Fibroblast of lung (primary cell): Measurements from ENCODE around the gene MICAL3.
"Not testable (repeated sequence)": the region's sequence is repeated elsewhere in the genome, so short reads cannot be mapped to it uniquely, and the experiment has no call there.

ENCODE experiments used
- EZH2 ChIP-seq: IDR thresholded peaks from 2 replicates; pipeline ENCODE4 v1.5.1; 2012; ENCODE audit warnings: low read length, control low read depth, mild to moderate bottlenecking; ENCODE audit errors: missing control alignments
- TF ChIP-seq, protein P1 (sequence below), 2 donors: IDR thresholded peaks in 1 of 2; conservative IDR thresholded peaks in 1 of 2; 1 replicate in 1 of 2; 2 replicates in 1 of 2; pipeline ENCODE4 v1.5.1; 2011 to 2012; ENCODE audit warnings: low read length in 2 of 2, control low read depth in 1 of 2, inconsistent platforms in 1 of 2, low read depth in 1 of 2, mild to moderate bottlenecking in 1 of 2

DNA sequence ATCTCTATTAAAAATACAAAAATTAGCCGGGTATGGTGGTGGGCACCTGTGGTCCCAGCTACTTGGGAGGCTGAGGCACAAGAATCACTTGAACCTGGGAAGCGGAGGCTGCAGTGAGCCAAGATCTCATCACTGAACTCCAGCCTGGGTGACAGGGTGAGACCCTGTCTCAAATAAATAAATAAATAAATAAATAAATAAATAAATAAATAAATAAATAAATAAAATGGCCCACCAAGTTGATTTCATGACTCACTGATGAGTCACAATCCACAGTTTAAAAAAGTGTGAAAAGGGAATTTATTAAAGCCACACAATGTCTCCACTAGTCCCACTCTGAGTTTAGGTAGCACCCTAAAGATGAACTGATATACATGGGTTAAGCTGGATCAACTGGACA lies 3.6 kb downstream of the MICAL3 start:
- TF ChIP-seq, protein P1, sequence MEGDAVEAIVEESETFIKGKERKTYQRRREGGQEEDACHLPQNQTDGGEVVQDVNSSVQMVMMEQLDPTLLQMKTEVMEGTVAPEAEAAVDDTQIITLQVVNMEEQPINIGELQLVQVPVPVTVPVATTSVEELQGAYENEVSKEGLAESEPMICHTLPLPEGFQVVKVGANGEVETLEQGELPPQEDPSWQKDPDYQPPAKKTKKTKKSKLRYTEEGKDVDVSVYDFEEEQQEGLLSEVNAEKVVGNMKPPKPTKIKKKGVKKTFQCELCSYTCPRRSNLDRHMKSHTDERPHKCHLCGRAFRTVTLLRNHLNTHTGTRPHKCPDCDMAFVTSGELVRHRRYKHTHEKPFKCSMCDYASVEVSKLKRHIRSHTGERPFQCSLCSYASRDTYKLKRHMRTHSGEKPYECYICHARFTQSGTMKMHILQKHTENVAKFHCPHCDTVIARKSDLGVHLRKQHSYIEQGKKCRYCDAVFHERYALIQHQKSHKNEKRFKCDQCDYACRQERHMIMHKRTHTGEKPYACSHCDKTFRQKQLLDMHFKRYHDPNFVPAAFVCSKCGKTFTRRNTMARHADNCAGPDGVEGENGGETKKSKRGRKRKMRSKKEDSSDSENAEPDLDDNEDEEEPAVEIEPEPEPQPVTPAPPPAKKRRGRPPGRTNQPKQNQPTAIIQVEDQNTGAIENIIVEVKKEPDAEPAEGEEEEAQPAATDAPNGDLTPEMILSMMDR (conservative IDR thresholded peaks at IDR 0.05 in 1 of 2, IDR thresholded peaks at IDR 0.05 in 1 of 2; ENCODE audit: low read depth in 1 of 2, low read length in 2 of 2): not testable (repeated sequence)
- TF ChIP-seq EZH2: not testable (repeated sequence)
